ENCODE data around the gene TJP2. TPM values are rescaled to one million over a fixed set of nuclear protein-coding genes. Genes with fewer than 3 reads are reported as not detected.

Gene TJP2
- total RNA-seq, 4 donors from 2014 or later: 200 to 266 (median 232) TPM

GRCh38 chr9:69308206-69308931 lies 134.3 kb downstream of the TJP2 start:
- intact Hi-C loops (cut with DNase I): no loop called here
- H3K4me1 ChIP-seq: peaks cover 25 to 41% of the 10 kb centered on the region in 2 donors
- H3K27me3 ChIP-seq: no peaks in the 10 kb centered on the region
- no peak overlapping the region for H3K4me3 ChIP-seq (replicated peaks in 1 of 3)
- no peak for DNase-seq
- WGBS, 2 donors: 66 to 71% methylated on average over 5 of the region's 5 CpGs
- TF ChIP-seq CTCF (IDR thresholded peaks at IDR 0.05): no peak
- TF ChIP-seq POLR2A (IDR thresholded peaks at IDR 0.05): no peak
- peak overlapping the region; percentile 90 to 97 (median 96) for H3K27ac ChIP-seq
- H3K9me3 ChIP-seq: no peaks in the 10 kb centered on the region
- no peaks in the 10 kb centered on the region for H3K36me3 ChIP-seq

GRCh38 chr9:69313175-69313574 lies 139.1 kb downstream of the TJP2 start:
- no peaks in the 10 kb centered on the region for H3K9me3 ChIP-seq
- intact Hi-C loops (cut with DNase I): no loop called here

GRCh38 chr9:69314547-69314946 lies 140.5 kb downstream of the TJP2 start:
- no peak for DNase-seq
- no peak for TF ChIP-seq POLR2A (IDR thresholded peaks at IDR 0.05)
- no peak for TF ChIP-seq CTCF (IDR thresholded peaks at IDR 0.05)
- peak overlapping the region in 2 of 3 donors; percentile 21 to 36 for H3K27ac ChIP-seq
- H3K36me3 ChIP-seq: no peaks in the 10 kb centered on the region
- no peaks in the 10 kb centered on the region for H3K27me3 ChIP-seq
- H3K4me1 ChIP-seq: peaks cover 2 to 12% of the 10 kb centered on the region in 2 donors
- WGBS, 2 donors: 31 to 37% methylated on average over 1 of the region's 1 CpG
- no peaks in the 10 kb centered on the region for H3K9me3 ChIP-seq
- intact Hi-C loops (cut with DNase I): no loop called here
- H3K4me3 ChIP-seq (replicated peaks in 1 of 3): no peak overlapping the region

More at GRCh38 chr9:69313175-69313574, 139.1 kb downstream of the TJP2 start:
- no peaks in the 10 kb centered on the region for H3K27me3 ChIP-seq
- no peak for DNase-seq
- H3K27ac ChIP-seq: no peak overlapping the region
- H3K4me1 ChIP-seq: peaks cover 11 to 25% of the 10 kb centered on the region in 2 donors
- H3K4me3 ChIP-seq (replicated peaks in 1 of 3): no peak overlapping the region
- TF ChIP-seq CTCF (IDR thresholded peaks at IDR 0.05) (no peak), POLR2A (IDR thresholded peaks at IDR 0.05) (no peak)
- no peaks in the 10 kb centered on the region for H3K36me3 ChIP-seq

GRCh38 chr9:69317081-69317480 lies 143.0 kb downstream of the TJP2 start:
- intact Hi-C loops (cut with DNase I): no loop called here

More at GRCh38 chr9:69317081-69317480, 143.0 kb downstream of the TJP2 start:
- no peak for TF ChIP-seq POLR2A (IDR thresholded peaks at IDR 0.05)
- TF ChIP-seq CTCF (IDR thresholded peaks at IDR 0.05): no peak
- no peak overlapping the region for H3K4me3 ChIP-seq (replicated peaks in 1 of 3)
- no peak for DNase-seq
- no peaks in the 10 kb centered on the region for H3K36me3 ChIP-seq
- no peaks in the 10 kb centered on the region for H3K9me3 ChIP-seq
- WGBS, 2 donors: 92 to 96% methylated on average over 2 of the region's 2 CpGs
- no peaks in the 10 kb centered on the region for H3K27me3 ChIP-seq
- peaks cover 3 to 5% of the 10 kb centered on the region in 2 donors for H3K4me1 ChIP-seq
- no peak overlapping the region for H3K27ac ChIP-seq
